ENCODE results near the gene KRTAP9-8.
"Not testable (repeated sequence)": the region's sequence is repeated elsewhere in the genome, so short reads cannot be mapped to it uniquely, and the experiment has no call there.

Gene KRTAP9-8

DNA sequence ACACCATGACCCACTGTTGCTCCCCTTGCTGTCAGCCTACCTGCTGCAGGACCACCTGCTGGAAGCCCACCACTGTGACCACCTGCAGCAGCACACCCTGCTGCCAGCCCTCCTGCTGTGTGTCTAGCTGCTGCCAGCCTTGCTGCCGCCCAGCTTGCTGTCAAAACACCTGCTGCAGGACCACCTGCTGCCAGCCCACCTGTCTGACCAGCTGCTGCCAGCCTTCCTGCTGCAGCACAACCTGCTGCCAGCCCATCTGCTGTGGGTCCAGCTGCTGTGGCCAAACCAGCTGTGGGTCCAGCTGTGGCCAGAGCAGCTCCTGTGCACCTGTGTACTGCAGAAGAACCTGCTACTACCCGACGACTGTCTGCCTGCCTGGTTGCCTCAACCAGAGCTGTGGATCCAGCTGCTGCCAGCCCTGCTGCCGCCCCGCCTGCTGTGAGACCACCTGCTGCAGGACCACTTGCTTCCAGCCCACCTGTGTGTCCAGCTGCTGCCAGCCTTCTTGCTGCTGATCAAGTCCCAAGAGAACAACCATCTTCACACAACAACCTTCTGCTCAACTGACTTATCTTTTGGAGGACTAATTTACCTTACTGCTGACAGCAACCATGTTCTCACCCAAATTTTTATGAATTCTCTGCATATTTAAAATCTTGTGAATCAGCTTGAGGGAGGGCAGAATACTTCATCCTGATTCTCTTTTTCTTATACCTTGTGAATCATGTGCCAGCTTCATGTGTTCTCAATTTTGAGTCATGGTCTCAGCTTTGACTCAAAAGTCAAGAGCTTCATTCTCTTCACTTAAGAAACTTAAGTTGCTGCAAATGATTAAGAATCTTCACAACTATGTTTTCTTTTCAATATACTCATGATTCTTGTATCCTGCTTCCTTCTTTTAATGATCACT, 17.8 kb downstream of the KRTAP9-8 start, which contains the start of gene KRTAP9-9:
KRTAP9-9 (plus strand) TSS at position 4 of the 910 bp plus-strand sequence.
- DNase-seq: not testable (repeated sequence)

DNA sequence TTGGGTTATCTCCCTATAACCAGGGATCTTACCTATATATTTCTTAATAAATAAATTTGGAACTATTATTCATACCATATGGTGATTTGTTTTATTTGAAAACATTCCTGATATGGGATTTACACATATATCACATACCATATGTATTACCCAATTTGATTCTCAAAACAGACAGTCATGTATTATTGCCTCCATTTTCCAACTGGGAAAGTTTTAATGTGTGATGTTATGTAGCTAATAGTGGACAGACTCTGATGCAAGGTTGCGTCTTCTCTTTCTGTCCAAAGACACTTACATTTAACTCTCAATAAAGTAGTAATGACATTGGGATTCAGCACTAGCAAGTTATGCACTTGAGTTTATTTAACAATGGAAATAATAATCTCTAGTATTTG, 18.5 kb downstream of the KRTAP9-8 start:
- no peak for DNase-seq

DNA sequence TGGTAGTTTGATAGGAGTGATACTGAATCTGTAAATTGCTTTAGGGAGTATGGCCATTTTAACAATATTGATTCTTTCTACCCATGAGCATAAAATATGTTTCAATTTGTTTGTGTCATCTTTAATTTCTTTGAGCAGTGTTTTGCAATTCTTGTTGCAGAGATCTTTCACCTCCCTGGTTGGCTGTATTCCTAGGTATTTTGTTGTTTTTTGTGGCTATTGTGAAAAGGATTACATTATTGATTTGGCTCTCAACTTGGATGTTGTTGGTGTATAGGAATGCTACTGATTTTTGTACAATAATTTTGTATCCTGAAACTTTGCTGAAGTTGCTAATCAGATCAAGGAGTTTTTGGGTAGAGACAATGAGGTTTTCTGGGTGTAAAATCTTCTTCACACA, 20.6 kb downstream of the KRTAP9-8 start:
- no peak for DNase-seq

DNA sequence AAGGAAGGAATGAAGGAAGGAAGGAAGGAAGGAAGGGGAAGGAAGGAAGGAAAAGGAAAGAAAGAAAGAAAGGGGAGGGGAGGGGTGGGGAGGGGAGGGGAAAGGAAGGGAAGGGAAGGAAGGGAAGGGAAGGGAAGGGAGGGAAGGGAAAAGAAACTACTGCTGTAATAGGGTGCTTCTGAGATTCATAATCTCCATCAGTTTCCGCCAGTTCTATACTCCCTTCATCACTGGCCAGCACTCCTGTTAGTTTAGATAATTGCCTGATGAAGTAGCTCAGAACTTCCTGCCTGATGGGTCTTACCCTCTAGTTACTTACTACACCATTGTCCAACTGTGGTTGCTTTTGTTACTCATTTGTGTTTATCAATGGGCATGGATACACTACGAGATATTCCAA, 25.4 kb downstream of the KRTAP9-8 start:
- no peak for DNase-seq

DNA sequence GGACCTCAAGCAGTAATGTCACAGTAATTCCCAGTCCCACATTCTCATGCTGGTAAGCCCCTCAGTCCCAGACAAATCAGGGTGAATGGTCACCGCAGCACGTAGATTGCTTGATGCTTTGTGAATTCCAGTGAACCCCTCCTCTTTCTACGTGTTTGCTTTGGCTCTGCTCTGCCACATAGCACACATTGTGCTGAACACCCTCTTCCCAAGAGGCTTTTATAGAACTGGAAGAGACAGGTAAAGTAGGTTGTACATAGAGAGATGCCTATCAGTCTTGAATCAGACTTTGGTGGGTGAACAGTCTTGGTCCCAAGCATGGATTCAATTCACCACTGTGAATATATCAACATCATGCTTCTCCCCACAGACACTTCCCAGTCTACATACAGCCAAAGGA, 26.8 kb downstream of the KRTAP9-8 start:
- no peak for DNase-seq

DNA sequence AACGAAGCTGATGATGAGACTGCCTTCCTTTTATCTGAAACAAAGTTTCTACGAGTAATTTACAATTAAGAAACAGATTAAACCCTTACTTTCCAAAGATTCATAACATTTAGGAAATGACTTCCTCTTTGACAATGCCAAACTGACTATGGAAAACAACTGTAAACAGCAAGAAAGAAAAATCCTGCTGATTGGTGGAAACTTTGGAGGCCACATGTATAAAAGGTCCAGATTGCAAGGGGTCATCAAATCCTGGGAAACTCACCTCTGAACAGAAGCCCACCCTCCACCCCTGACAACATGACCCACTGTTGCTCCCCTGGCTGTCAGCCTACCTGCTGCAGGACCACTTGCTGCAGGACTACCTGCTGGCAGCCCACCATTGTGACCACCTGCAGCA, 27.3 kb downstream of the KRTAP9-8 start, which contains the start of gene KRTAP9-6:
KRTAP9-6 (plus strand) TSS at position 301 of the 400 bp plus-strand sequence; CDS start at position 301, 0 bp downstream.
- DNase-seq: no peak

DNA sequence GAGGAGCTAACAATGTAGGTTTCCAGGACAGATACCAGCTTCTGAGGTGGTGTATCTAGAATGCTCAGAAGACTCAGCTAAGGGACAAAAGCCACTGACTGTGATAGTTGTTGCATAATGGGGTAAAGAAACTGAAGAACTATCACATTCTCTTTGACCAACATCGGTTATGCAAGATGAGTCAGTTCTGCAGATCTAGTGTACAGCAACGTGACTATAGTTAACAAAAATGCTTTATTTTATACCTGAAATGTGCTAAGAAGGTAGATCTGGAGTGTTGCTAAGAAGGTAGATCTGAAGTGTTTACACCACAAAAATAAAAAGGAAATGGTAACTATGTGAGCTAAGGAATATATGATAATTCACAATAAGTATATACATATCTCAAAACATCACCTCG, 29.9 kb downstream of the KRTAP9-8 start:
- DNase-seq: no peak

DNA sequence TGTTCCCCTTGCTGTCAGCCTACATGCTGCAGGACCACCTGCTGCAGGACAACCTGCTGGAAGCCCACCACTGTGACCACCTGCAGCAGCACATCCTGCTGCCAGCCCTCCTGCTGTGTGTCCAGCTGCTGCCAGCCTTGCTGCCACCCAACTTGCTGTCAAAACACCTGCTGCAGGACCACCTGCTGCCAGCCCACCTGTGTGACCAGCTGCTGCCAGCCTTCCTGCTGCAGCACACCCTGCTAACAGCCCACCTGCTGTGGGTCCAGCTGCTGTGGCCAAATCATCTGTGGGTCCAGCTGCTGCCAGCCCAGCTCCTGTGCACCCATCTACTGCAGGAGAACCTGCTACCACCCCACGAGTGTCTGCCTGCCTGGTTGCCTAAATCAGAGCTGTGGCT, 33.5 kb downstream of the KRTAP9-8 start:
- DNase-seq: not testable (repeated sequence)

DNA sequence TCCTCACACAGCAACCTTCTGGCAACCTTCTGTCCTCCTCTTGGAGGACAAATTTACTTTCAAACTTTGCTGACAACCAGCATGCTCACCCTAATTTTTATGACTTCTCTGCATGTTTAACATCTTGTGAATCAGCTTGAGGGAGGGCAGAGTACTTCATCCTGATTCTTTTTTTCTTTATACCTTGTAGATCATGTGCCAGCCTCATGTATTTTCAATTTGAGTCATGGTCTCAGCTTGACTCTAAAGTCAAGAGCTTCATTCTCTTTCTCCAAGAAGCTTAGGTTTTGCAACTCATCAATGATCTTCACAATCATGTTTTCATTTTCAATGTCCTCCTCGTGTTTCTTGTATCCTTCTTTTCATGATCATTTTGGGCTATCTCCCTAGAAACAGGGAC, 34.1 kb downstream of the KRTAP9-8 start:
- DNase-seq: no peak

DNA sequence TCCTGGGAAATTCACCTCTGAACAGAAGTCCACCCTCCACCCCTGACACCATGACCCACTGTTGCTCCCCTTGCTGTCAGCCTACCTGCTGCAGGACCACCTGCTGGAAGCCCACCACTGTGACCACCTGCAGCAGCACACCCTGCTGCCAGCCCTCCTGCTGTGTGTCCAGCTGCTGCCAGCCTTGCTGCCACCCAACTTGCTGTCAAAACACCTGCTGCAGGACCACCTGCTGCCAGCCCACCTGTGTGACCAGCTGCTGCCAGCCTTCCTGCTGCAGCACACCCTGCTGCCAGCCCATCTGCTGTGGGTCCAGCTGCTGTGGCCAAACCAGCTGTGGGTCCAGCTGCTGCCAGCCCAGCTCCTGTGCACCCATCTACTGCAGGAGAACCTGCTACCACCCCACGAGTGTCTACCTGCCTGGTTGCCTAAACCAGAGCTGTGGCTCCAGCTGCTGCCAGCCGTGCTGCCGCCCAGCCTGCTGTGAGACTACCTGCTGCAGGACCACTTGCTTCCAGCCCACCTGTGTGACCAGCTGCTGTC, 37.9 kb downstream of the KRTAP9-8 start, which contains the start of gene KRTAP9-7:
KRTAP9-7 (plus strand) TSS at position 51 of the 543 bp plus-strand sequence; CDS start at position 51, 0 bp downstream.
- not testable (repeated sequence) for DNase-seq

DNA sequence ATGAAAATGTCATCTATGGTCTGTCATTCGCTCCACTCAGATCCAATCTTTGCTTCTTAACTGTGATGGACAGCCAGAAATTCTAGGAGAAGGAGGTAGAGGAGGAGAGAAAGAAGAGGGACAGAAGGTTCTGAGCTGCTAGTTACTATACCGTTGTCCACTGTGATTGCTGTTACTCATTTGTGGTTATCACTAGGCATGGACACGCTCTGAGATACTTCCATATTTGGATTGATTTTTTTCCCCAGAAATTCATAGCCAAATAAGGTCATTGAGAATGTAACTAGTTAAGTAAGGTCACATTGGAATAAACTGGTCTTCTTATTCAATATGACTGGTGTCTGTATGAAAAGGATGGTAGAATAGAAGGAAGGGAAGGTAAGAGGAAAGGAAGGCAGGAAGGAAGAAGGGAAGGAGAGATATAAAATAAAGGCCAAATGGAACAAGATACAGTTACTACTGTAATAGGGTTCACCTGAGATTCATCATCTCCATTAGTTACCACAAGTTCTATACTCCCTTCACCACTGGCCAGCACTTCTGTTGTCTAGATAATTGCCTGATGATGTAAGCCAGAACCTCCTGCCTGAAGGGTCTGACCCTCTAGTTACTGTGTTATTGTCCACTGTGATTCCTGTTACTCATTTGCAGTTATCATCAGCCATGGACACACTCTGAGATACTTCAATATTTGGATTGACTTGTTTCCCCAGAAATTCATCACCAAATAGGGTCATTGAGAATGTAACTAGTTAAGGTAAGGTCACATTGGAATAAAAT, 40.6 kb downstream of the KRTAP9-8 start:
- DNase-seq: no peak

DNA sequence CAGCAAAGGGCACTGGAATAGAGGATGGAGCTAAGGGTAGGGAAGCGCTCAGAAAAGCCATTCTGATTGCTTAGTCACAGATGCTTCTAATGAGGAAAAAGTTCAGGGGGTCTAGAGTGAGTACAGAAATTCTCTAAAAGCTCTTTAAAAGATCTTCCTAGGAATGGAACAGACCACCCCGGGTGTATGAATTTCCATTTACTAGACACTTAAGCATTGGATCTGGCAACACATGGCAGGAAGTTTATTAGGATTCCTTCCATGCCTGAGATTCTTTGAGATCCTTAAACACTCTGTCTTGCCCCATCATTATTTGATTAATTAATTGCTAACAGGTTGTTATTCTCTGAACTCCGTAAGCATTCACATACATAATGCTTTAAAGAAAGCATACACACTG, 46.2 kb downstream of the KRTAP9-8 start:
- DNase-seq: no peak

DNA sequence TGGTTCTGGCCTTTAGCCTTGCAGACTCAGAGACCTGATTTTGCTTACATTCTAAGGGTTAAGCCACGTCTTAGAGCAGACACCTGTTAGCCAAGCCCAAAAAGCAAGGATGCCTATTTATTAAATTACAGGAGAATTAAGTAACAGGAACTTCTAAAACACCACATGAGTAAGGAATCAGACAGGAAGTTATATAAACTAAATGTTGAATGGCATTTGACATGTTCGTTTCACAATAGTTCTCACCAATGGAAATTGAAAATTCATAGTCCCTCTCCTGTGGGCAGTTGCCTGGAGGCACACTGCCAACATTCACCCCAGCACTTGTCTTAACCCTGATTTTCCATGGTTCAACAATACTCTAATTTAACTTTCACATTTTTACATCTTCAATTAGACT, 46.7 kb downstream of the KRTAP9-8 start:
- DNase-seq: peak; percentile 26 to 31

DNA sequence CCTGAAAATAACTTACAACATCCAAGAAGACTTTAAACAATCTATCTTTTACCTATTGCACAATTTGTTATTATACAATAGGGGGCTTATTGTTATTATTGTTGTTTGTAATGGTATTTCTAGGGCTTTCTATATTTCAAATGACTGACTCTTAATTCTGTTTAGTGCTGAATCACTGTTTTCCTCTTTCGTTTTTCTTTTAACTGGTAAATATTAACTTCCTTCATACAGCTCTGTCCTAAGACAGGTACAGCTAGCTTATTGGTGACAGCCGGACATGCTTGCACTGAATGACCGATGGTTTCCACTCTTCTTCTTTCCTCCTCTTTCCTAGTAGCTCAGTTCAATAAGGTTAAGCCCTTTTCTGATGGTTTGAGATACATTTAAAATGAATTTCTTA, 49.3 kb downstream of the KRTAP9-8 start:
- no peak for DNase-seq

Data from inflammatory macrophage treated with lipopolysaccharide for 1 hour (primary cell).